Glutamatergic neuron (in vitro differentiated cells): Measurements from ENCODE around the gene PTPN20. TPM values are rescaled to one million over a fixed set of nuclear protein-coding genes. Genes with fewer than 3 reads are reported as not detected.

Experiments
- DNase-seq: peaks from one replicate; pipeline ENCODE4 v3.0.0; 2022
- H3K27ac Mint-ChIP-seq: one replicate; pipeline ENCODE4 v1.8.0; 2020; ENCODE audit warnings: mild to moderate bottlenecking, mixed read lengths, inconsistent platforms; ENCODE audit not compliant: unreplicated experiment
- H3K27me3 Mint-ChIP-seq: one replicate; pipeline ENCODE4 v1.8.0; 2020; ENCODE audit warnings: mild to moderate bottlenecking, moderate library complexity, mixed read lengths, inconsistent platforms; ENCODE audit not compliant: unreplicated experiment
- H3K36me3 Mint-ChIP-seq: one replicate; pipeline ENCODE4 v1.8.0; 2020; ENCODE audit warnings: mild to moderate bottlenecking, mixed read lengths, inconsistent platforms; ENCODE audit not compliant: unreplicated experiment
- H3K4me1 Mint-ChIP-seq: one replicate; pipeline ENCODE4 v1.8.0; 2020; ENCODE audit warnings: mild to moderate bottlenecking, low read depth, mixed read lengths, inconsistent platforms; ENCODE audit not compliant: unreplicated experiment
- H3K4me3 Mint-ChIP-seq: one replicate; pipeline ENCODE4 v1.8.0; 2020; ENCODE audit warnings: mild to moderate bottlenecking, mixed read lengths, inconsistent platforms; ENCODE audit not compliant: unreplicated experiment
- H3K9me3 Mint-ChIP-seq: one replicate; pipeline ENCODE4 v1.8.0; 2020; ENCODE audit warnings: mild to moderate bottlenecking, moderate library complexity, mixed read lengths, inconsistent platforms; ENCODE audit not compliant: unreplicated experiment
- CTCF ChIP-seq: fragments of 200-600 bp; sonication (generic); IDR thresholded peaks from one replicate; pipeline ENCODE4 v1.5.0; 2021; ENCODE audit not compliant: partially characterized antibody, unreplicated experiment
- total RNA-seq: library from RNA; stranded (reverse); fragmentation: NEBNext Ultra II Directional; extraction: Animal tissue kit (Norgen Biotek cat#: 25700); gene quantifications from one replicate; pipeline ENCODE4 v1.2.1, GENCODE V29; 2021; ENCODE audit not compliant: unreplicated experiment

Gene PTPN20
- total RNA-seq, 1 donor from 2014 or later = not detected

GRCh38 chr10:47046321-47047126 is 135.3 kb downstream of the PTPN20 start:
- peaks cover 4% of the 10 kb centered on the region for H3K4me1 Mint-ChIP-seq
- H3K4me3 Mint-ChIP-seq = no peak overlapping the region
- DNase-seq = no peak
- H3K9me3 Mint-ChIP-seq = peaks cover 4% of the 10 kb centered on the region
- TF ChIP-seq CTCF = no peak
- H3K36me3 Mint-ChIP-seq = no peaks in the 10 kb centered on the region
- no peak overlapping the region for H3K27ac Mint-ChIP-seq
- peaks cover 8% of the 10 kb centered on the region for H3K27me3 Mint-ChIP-seq

- DNase-seq = no peak
Measured at GRCh38 chr10:47047127-47047504, 135.9 kb downstream of the PTPN20 start.

GRCh38 chr10:47047577-47048525 is 136.6 kb downstream of the PTPN20 start:
- Mint-ChIP-seq H3K4me3 (no peak overlapping the region), H3K36me3 (no peaks in the 10 kb centered on the region), H3K27me3 (peaks cover 8% of the 10 kb centered on the region), H3K9me3 (peaks cover 4% of the 10 kb centered on the region), H3K27ac (no peak overlapping the region), H3K4me1 (peaks cover 4% of the 10 kb centered on the region)
- peak; percentile 97 for TF ChIP-seq CTCF
- peak; percentile 90 for DNase-seq

More at GRCh38 chr10:47047127-47047504, 135.9 kb downstream of the PTPN20 start:
- Mint-ChIP-seq H3K4me3 (no peak overlapping the region), H3K27me3 (peaks cover 8% of the 10 kb centered on the region), H3K4me1 (peaks cover 4% of the 10 kb centered on the region), H3K27ac (no peak overlapping the region), H3K9me3 (peaks cover 4% of the 10 kb centered on the region), H3K36me3 (no peaks in the 10 kb centered on the region)
- no peak for TF ChIP-seq CTCF

- H3K9me3 Mint-ChIP-seq = peaks cover 4% of the 10 kb centered on the region
- peaks cover 7% of the 10 kb centered on the region for H3K27me3 Mint-ChIP-seq
- H3K36me3 Mint-ChIP-seq = no peaks in the 10 kb centered on the region
- TF ChIP-seq CTCF = no peak
- DNase-seq = no peak
- H3K27ac Mint-ChIP-seq = no peak overlapping the region
- H3K4me3 Mint-ChIP-seq = no peak overlapping the region
- peaks cover 3% of the 10 kb centered on the region for H3K4me1 Mint-ChIP-seq
Measured at GRCh38 chr10:47048526-47048905, 137.3 kb downstream of the PTPN20 start.
